Measurements from ENCODE around the gene P2RY8. TPM values are rescaled to one million over a fixed set of nuclear protein-coding genes. Genes with fewer than 3 reads are reported as not detected.

P2RY8 gene
- total RNA-seq, 2 experiments from 2014 or later, result 82.4 to 109 TPM

GRCh38 chrX:1521459-1521956 is 15.5 kb downstream of the P2RY8 start:
- ATAC-seq (peak; percentile 93), DNase-seq (peak; percentile 92)
- Mint-ChIP-seq H3K9me3 (ENCODE audit: low read depth) (peaks cover 8% of the 10 kb centered on the region), H3K36me3 (peaks cover 51% of the 10 kb centered on the region), H3K27ac (peak overlapping the region; percentile 87), H3K4me3 (peak overlapping the region; percentile 66), H3K4me1 (peaks cover 52% of the 10 kb centered on the region), H3K27me3 (no peaks in the 10 kb centered on the region)
- CTCF ChIA-PET, result no interaction called here

GRCh38 chrX:1520350-1520749 is 16.6 kb downstream of the P2RY8 start:
- DNase-seq (no peak), ATAC-seq (no peak)
- H3K36me3 Mint-ChIP-seq, result peaks cover 60% of the 10 kb centered on the region
- no peak overlapping the region for H3K4me3 Mint-ChIP-seq
- CTCF ChIA-PET, result no interaction called here
- H3K27ac Mint-ChIP-seq, result no peak overlapping the region
- H3K27me3 Mint-ChIP-seq, result no peaks in the 10 kb centered on the region
- H3K9me3 Mint-ChIP-seq (ENCODE audit: low read depth), result peaks cover 8% of the 10 kb centered on the region
- peaks cover 59% of the 10 kb centered on the region for H3K4me1 Mint-ChIP-seq

- Mint-ChIP-seq H3K4me1 (peaks cover 59% of the 10 kb centered on the region), H3K36me3 (peaks cover 62% of the 10 kb centered on the region), H3K27ac (no peak overlapping the region), H3K4me3 (no peak overlapping the region), H3K27me3 (no peaks in the 10 kb centered on the region), H3K9me3 (ENCODE audit: low read depth) (peaks cover 8% of the 10 kb centered on the region)
- CTCF ChIA-PET, result no interaction called here
- DNase-seq (no peak), ATAC-seq (no peak)
Observed at GRCh38 chrX:1519022-1519497, 17.9 kb downstream of the P2RY8 start.

- H3K27ac Mint-ChIP-seq, result no peak overlapping the region
- peaks cover 63% of the 10 kb centered on the region for H3K4me1 Mint-ChIP-seq
- peaks cover 67% of the 10 kb centered on the region for H3K36me3 Mint-ChIP-seq
- H3K9me3 Mint-ChIP-seq (ENCODE audit: low read depth), result peaks cover 13% of the 10 kb centered on the region
- DNase-seq, result no peak
- H3K27me3 Mint-ChIP-seq, result no peaks in the 10 kb centered on the region
- ATAC-seq, result no peak
- CTCF ChIA-PET, result no interaction called here
- H3K4me3 Mint-ChIP-seq, result no peak overlapping the region
Observed at GRCh38 chrX:1518512-1518911, 18.5 kb downstream of the P2RY8 start.

- Mint-ChIP-seq H3K27ac (peak overlapping the region; percentile 7), H3K36me3 (peaks cover 77% of the 10 kb centered on the region)
Observed at GRCh38 chrX:1516596-1517104, 20.3 kb downstream of the P2RY8 start.

GRCh38 chrX:1511829-1512228 is 25.2 kb downstream of the P2RY8 start:
- H3K4me3 Mint-ChIP-seq, result no peak overlapping the region
- H3K27ac Mint-ChIP-seq, result no peak overlapping the region
- peaks cover 7% of the 10 kb centered on the region for H3K9me3 Mint-ChIP-seq (ENCODE audit: low read depth)
- H3K36me3 Mint-ChIP-seq, result peaks cover 53% of the 10 kb centered on the region
- ATAC-seq (no peak), DNase-seq (no peak)
- H3K27me3 Mint-ChIP-seq, result no peaks in the 10 kb centered on the region
- CTCF ChIA-PET, result no interaction called here
- H3K4me1 Mint-ChIP-seq, result peaks cover 20% of the 10 kb centered on the region

More at GRCh38 chrX:1516596-1517104, 20.3 kb downstream of the P2RY8 start:
- ATAC-seq, result no peak
- H3K4me3 Mint-ChIP-seq, result no peak overlapping the region
- DNase-seq, result no peak
- H3K27me3 Mint-ChIP-seq, result no peaks in the 10 kb centered on the region
- CTCF ChIA-PET, result no interaction called here
- H3K9me3 Mint-ChIP-seq (ENCODE audit: low read depth), result peaks cover 15% of the 10 kb centered on the region
- peaks cover 56% of the 10 kb centered on the region for H3K4me1 Mint-ChIP-seq

GRCh38 chrX:1511150-1511549 is 25.8 kb downstream of the P2RY8 start:
- Mint-ChIP-seq H3K27me3 (no peaks in the 10 kb centered on the region), H3K36me3 (peaks cover 50% of the 10 kb centered on the region), H3K4me1 (peaks cover 17% of the 10 kb centered on the region), H3K4me3 (no peak overlapping the region), H3K9me3 (ENCODE audit: low read depth) (peaks cover 7% of the 10 kb centered on the region), H3K27ac (no peak overlapping the region)
- CTCF ChIA-PET, result no interaction called here
- DNase-seq (no peak), ATAC-seq (no peak)

- Mint-ChIP-seq H3K4me1 (peaks cover 35% of the 10 kb centered on the region), H3K4me3 (no peak overlapping the region), H3K27me3 (no peaks in the 10 kb centered on the region), H3K9me3 (ENCODE audit: low read depth) (no peaks in the 10 kb centered on the region), H3K27ac (peak overlapping the region; percentile 56), H3K36me3 (peaks cover 50% of the 10 kb centered on the region)
- ATAC-seq (peak; percentile 67), DNase-seq (peak; percentile 77)
- CTCF ChIA-PET, result no interaction called here
Observed at GRCh38 chrX:1507511-1508463, 29.2 kb downstream of the P2RY8 start.

- Mint-ChIP-seq H3K27ac (no peak overlapping the region), H3K27me3 (no peaks in the 10 kb centered on the region), H3K4me3 (no peak overlapping the region), H3K9me3 (ENCODE audit: low read depth) (no peaks in the 10 kb centered on the region), H3K4me1 (peaks cover 44% of the 10 kb centered on the region), H3K36me3 (peaks cover 52% of the 10 kb centered on the region)
- DNase-seq, result no peak
- CTCF ChIA-PET, result no interaction called here
- no peak for ATAC-seq
Observed at GRCh38 chrX:1506916-1507315, 30.1 kb downstream of the P2RY8 start.

GRCh38 chrX:1502853-1503252 is 34.1 kb downstream of the P2RY8 start:
- Mint-ChIP-seq H3K4me1 (peaks cover 47% of the 10 kb centered on the region), H3K9me3 (ENCODE audit: low read depth) (no peaks in the 10 kb centered on the region)
- no peak for ATAC-seq

GRCh38 chrX:1502241-1502640 is 34.7 kb downstream of the P2RY8 start:
- no peak for DNase-seq
- CTCF ChIA-PET, result no interaction called here
- Mint-ChIP-seq H3K36me3 (peaks cover 46% of the 10 kb centered on the region), H3K27me3 (no peaks in the 10 kb centered on the region), H3K4me3 (no peak overlapping the region), H3K9me3 (ENCODE audit: low read depth) (no peaks in the 10 kb centered on the region), H3K27ac (peak overlapping the region; percentile 32), H3K4me1 (peaks cover 47% of the 10 kb centered on the region)
- no peak for ATAC-seq

More at GRCh38 chrX:1502853-1503252, 34.1 kb downstream of the P2RY8 start:
- Mint-ChIP-seq H3K36me3 (peaks cover 49% of the 10 kb centered on the region), H3K27ac (peak overlapping the region; percentile 67), H3K4me3 (no peak overlapping the region), H3K27me3 (no peaks in the 10 kb centered on the region)
- CTCF ChIA-PET, result no interaction called here
- peak; percentile 33 for DNase-seq

GRCh38 chrX:1500701-1501624 is 36.0 kb downstream of the P2RY8 start:
- Mint-ChIP-seq H3K4me1 (peaks cover 46% of the 10 kb centered on the region), H3K27ac (peak overlapping the region; percentile 76), H3K4me3 (no peak overlapping the region), H3K36me3 (peaks cover 40% of the 10 kb centered on the region), H3K27me3 (no peaks in the 10 kb centered on the region), H3K9me3 (ENCODE audit: low read depth) (no peaks in the 10 kb centered on the region)
- DNase-seq (peak; percentile 69), ATAC-seq (peak; percentile 79)
- CTCF ChIA-PET, result no interaction called here

GRCh38 chrX:1496076-1496475 is 40.9 kb downstream of the P2RY8 start:
- Mint-ChIP-seq H3K27me3 (no peaks in the 10 kb centered on the region), H3K9me3 (ENCODE audit: low read depth) (peaks cover 7% of the 10 kb centered on the region), H3K27ac (no peak overlapping the region), H3K4me1 (peaks cover 37% of the 10 kb centered on the region), H3K4me3 (no peak overlapping the region), H3K36me3 (peaks cover 27% of the 10 kb centered on the region)
- CTCF ChIA-PET, result no interaction called here
- DNase-seq, result peak; percentile 37
- no peak for ATAC-seq
